ENCODE results near the gene RBFOX2.

DNA sequence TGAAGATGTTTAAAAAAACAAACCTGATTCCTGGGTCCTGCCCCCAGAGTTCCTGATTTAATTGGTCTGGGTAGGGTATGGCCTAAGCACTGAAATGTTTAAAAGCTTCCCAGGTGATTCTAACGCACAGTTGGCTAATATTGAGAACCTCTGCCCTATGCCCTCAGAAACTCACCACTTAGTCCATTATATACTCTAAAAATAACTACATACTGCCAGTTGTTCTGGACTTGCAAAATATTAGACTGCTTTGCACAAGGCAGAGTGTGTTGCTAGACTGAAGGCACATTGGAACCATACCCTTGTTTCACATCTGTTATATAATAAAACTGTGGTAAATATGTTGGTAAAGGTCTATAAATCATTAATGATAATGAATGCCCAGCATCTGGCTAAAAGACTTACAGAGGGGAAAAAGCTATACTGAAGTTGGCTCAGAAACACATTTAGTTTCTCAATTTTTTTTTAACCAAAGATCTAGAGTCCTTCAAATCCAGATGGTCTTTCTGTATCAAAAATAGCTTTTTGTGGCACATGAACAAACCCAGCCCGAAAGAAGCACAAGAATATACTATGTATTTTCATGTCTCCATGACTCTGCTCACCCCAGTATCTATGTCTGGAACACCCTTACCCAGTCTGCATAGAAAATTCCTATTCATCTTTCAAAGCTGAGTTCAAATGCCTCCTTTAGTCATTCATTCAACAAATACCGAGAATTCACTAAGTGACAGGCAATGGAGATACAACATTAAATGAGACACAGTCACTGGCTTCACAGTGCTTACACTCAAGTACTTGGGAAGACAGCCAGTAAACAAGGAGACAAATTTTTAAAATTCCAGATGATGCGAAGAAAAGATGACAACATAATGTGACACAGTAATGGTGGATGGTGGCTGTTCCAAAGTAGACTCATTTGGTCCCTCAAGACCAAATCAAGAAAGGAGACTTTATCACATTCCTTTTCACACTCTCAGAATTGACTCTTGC, 44.1 kb downstream of the RBFOX2 start:
- TF ChIP-seq POLR2A (IDR thresholded peaks at IDR 0.05) = no peak
- TF ChIP-seq, protein P1, sequence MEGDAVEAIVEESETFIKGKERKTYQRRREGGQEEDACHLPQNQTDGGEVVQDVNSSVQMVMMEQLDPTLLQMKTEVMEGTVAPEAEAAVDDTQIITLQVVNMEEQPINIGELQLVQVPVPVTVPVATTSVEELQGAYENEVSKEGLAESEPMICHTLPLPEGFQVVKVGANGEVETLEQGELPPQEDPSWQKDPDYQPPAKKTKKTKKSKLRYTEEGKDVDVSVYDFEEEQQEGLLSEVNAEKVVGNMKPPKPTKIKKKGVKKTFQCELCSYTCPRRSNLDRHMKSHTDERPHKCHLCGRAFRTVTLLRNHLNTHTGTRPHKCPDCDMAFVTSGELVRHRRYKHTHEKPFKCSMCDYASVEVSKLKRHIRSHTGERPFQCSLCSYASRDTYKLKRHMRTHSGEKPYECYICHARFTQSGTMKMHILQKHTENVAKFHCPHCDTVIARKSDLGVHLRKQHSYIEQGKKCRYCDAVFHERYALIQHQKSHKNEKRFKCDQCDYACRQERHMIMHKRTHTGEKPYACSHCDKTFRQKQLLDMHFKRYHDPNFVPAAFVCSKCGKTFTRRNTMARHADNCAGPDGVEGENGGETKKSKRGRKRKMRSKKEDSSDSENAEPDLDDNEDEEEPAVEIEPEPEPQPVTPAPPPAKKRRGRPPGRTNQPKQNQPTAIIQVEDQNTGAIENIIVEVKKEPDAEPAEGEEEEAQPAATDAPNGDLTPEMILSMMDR (IDR thresholded peaks at IDR 0.05) = no peak
